GM21528 (cell line): ENCODE measurements around the gene MED12L.
"Not testable (repeated sequence)": the region's sequence is repeated elsewhere in the genome, so short reads cannot be mapped to it uniquely, and the experiment has no call there.

Source experiments
- ATAC-seq: cut with Tn5 transposase; IDR thresholded peaks from one replicate; pipeline ENCODE4 v1.9.1; 2021; ENCODE audit warnings: mild to moderate bottlenecking, moderate library complexity; ENCODE audit not compliant: unreplicated experiment, low FRiP score

The MED12L gene

DNA sequence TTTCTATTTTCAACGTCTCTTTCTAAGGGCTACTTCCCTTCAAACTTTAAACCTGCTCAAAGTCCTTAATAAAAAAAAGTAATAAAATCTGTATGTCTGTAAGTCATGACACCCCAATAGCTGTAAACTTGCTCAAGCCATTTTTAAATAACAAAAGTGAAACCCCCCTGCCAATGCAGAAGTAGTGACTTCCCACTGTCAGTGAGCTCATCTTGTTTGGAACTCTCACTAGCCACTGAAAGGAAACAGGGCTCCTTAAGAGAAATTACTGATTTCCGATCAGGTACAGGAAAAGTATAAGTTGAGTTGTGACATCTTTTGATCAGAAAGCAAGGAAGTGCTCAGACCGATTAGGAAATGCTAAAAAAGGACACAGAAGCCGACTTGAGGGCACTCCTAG, 145.2 kb downstream of the MED12L start:
- ATAC-seq: peak; percentile 55

DNA sequence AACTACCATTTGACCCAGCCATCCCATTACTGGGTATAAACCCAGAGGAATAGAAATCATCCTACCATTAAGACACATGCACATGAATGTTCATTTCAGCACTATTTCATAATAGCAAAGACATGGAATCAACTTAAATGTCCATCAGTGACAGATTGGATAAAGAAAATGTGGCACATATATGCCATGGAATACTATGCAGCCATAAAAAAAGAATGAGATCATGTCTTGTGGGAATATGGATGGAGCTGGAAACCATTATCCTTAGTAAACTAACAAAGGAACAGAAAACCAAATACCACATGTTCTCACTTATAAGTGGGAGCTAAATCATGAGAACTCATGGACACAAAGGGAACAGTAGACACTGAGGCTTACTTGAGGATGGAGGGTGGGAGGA, 146.9 kb downstream of the MED12L start:
- not testable (repeated sequence) for ATAC-seq

DNA sequence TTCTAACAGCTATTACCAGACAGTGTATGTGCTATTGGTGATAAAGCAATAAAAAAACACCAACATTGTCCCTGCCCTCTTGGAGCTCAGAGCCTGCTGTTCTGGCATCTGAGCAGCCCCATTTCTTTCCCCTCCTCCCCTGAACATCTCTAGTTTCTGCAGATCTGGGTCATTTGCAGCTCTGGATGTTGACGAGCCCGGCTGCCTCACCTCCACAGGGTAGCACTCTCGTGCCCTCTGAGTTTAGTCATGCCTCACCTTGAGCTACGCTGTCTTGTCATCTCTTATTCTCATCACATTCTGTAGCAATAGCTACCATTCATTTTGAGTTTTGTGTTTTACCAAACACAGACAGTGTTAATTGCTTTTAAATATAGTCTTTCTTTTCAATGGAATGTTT, 147.5 kb downstream of the MED12L start:
- ATAC-seq: no peak

DNA sequence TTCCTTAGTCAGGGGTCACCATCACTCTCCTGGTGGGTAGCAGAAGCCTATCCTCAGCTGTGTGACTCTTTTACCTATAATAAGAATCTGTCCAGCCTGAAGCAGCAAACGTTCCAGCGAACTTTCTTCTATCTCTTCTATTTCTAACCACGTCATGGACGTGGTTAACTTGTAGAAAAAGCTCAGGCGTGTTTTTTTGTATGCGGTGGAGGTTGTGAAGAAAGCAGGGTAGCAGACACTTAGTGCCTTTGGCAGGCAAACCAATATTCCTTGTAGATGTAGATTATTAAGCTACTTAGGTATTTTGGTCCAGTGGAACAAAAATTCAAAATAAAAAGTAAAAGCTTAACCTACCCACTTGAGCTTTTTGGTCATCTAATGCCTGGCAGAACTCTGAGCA, 149.4 kb downstream of the MED12L start:
- ATAC-seq: no peak

DNA sequence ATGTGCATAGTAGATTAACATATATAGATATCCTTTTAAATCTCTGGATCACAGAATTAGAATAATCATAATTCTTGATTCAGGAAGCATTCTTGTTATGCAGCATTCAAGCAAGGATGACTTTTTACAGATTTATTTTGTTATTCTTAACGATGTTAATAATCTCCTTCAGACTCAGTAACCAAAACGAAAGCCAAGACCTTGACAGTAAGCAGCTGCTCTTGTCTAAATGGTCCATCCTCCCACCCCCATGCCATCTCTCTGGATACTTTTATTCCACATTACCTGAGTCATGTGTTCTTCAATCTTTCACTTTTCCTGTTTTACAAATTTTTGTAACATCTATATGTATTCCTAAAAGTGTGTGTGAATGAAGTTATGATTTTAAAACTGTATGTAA, 150.9 kb downstream of the MED12L start:
- ATAC-seq: no peak

DNA sequence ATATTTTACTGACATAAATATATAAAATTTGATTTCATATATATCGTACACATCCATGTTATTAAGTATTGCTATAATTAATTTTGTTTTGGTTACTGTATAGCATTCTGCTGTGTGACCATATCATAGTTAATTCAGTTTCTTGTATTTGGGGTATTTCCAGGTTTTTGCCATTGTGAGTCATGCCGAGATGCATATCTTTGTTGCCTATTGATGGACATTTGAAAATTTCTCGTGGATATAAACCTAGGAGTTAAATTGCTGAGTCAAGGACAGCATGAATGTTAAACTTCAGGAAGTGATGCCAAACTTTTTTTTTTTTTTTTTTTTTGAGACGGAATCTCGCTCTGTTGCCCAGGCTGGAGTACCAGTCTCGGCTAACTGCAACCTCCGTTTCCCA, 151.3 kb downstream of the MED12L start:
- ATAC-seq: no peak

DNA sequence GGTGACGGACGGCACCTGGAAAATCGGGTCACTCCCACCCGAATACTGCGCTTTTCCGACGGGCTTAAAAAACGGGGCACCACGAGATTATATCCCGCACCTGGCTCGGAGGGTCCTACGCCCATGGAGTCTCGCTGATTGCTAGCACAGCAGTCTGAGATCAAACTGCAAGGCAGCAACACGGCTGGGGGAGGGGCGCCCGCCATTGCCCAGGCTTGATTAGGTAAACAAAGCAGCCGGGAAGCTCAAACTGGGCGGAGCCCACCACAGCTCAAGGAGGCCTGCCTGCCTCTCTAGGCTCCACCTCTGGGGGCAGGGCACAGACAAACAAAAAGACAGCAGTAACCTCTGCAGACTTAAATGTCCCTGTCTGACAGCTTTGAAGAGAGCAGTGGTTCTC, 156.5 kb downstream of the MED12L start:
- not testable (repeated sequence) for ATAC-seq

DNA sequence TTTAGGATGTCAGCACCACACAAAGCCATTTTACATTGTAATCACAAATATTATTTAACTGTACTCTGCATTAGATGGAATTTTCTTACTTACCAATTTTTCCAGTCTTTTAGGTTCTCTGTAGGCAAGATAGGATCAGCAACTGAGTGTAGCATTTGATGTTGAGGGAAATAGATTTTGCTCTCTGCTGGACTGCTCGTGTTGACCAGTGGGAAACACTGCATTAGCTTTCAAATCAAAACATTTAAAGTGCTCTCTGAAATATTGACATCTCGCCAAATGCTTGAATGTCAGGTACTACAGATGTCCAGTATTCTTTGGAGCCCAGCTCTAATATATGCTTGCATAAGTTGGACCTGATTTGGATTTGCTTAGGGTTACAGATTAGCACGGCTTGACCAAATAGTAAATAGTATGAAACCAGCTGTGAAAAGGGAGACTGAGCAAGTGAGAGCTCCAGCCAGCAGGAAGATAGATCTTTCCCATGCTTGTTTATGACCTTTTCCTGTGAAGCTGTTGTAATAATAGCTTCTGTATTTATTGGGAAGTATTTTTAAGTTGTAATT, 163.4 kb downstream of the MED12L start:
- ATAC-seq: no peak

DNA sequence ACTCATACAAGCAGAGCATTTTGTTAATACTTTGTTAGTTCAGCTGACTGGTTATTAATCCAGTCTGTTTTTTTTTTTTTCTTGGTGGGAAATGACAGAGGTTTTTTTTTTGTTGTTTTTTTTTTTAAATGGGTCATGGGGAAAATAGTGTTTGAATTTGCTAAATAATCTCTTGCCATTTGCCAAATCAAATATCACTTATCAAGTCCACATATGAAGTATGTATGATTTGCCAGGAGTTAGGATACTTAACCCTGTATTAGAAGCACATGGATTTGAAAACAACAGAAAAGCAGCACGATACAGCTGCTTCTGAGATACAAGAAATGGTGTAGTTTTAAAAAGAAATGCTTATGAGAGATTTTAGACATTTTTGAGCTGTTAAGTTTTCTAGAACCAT, 171.3 kb downstream of the MED12L start:
- no peak for ATAC-seq

DNA sequence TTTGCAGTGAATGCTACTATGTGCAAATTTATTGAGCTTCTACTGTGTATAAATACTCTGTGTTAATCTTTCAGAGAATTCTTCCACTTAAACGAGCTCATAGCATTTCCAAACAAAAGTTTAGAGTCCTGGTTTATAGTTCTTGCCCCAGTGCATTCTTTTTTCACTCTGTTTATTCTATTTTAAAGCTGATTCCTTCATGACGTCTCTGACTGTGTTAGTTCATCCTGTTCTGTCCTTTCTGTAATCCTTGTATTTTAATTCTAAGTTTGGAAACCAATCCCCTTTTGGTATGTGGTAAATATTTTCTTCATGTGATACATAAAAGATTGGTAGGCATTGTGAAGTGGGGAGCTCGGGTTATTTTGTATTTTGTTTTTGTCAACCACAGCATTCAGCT, 174.2 kb downstream of the MED12L start:
- no peak for ATAC-seq

DNA sequence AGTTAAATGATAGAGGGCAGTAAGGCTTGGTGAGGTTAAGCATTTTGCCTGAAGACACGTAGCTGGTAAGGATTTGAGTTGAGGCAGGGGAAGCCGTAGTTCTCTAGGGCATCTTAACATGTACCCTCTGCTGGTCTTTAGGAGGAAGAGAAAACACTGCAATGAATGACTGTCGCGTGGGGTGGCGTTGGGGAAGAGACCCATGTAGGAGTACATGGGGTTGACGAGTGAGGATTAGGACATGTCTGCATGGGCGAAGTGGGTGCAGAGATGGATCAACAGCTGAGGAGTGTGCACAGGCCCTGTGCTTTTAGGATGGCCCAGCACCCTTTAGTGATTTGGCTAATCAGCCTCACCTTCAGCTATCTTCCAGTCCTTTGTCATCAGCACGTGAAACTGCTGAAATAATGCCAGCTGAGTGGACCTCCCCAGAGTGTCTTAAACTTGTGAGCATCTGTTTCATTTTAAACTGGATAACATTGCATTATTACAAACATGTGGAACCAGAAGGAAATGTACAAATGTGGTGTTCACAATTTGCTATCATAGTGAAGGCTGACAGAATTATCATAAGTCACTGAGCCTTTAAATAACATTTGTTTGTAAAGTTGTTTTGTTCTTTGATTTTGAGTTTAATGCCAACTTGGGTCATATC, 177.5 kb downstream of the MED12L start:
- ATAC-seq: no peak

DNA sequence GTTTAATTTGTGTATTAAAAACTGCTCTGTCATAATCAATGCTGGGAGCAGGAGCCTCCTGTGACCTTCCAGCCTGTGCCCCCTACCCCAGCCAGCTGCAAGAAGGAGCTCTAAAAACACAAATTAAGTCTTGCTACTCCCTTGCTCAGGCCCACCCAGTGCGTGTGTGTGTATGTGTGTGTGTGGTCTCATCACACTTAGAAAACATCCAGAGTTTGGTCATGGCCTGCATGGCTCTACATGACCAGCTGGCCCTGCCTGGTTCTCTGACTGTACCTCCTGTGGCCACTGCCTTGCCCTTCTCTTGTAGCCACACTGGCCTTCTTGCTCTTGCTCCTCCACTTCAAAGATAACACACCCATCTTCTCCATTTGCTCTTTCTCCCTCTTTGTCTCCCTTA, 179.1 kb downstream of the MED12L start:
- ATAC-seq: no peak

DNA sequence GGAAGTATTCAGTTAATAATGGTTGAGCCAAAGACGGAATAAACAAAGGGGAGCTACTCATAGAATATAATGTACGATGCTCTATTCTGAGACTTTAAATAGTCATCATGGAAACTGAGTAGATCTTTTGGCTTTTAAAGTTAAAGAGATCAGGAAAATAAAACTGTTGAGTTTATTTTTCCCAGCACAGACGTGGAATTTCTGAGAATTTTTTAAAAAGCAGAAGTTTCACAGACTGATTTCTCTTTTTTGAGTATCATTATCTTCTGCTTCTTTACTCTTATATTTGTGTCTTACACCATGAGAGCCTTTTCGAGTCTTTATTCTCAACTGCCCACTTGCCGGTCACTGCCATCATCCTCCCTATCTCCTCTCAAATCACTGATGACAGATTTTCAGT, 179.7 kb downstream of the MED12L start:
- ATAC-seq: no peak

DNA sequence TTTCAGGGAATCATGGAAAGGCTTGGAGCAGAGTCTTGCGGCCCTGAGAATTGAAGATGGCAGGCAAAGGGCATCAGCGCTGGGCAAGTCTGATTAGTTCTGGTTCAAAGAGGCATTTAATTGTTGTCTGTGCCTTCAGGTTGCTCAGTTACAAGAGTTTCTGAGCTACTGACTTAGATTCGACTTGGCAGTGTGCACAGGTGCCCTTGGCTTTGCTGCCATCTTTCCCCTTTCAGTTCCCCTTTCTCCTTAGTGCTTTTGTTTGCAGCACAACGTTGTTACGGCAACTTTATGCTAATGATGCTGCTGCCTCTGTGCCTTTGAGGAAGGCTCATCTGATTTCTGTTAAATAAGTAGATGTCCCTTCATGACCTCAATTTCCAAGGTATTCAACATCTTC, 180.4 kb downstream of the MED12L start:
- ATAC-seq: peak; percentile 91

DNA sequence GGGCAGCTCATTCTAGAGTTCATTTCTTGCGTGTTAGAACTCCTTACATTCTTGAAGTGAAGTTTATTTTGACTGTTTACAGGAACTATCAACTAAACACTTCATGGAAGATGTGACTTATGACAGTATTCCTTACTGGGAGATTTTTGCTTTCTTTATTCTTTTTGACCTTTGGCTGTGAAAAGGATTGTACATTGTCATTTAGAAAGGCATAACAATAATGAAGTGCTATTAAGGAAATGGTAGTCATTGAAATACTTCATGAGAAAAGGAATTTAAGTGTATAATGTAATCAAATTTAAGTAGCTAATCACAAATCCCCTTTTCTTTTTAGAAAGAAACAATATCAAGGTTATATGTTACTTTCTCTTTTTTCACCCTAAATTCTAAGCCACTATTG, 181.6 kb downstream of the MED12L start:
- ATAC-seq: no peak

DNA sequence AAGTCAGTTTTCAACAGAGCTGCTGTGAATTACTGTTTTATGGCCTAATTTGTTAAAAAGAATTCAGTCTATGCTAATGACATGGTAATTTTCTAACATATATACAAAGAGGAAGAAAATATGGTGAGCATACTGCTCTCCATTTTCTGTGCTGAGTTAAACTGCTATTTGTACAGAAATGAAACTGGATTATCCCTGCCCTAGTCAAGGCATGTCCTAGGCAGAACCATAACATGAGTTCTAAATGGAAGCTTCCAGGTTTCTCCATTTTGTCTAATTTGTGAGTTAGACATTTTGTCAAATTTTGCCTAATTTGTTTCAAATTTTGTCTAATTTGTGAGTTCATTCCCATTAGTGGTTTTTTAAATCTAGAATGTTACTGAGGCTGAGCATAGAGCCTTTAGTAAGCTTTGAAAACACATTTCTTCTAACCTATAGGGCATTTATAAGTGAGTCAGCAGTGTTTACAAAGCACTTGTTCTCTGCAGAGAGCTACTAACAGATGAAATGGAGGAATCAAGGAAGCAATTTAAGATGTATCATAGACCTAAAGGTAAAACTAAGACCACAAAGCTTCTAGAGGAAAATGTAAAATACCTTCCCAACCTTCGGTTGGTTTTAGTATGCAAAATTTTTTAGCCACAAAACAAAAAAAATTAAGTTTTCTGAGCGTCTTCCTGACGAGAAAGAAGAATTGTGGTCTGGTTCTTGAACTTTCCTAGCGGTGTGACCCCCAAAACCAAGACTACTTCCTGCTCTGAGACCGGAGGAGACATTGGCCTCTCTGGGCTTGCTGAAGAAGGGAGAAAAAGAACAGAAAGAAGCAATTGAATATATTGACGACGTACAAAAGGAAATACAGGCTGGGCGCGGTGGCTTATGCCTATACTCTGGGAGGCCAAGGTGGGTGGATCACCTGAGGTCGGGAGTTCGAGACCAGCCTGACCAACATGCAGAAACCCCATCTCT, 183.1 kb downstream of the MED12L start:
- ATAC-seq: peak; percentile 73

DNA sequence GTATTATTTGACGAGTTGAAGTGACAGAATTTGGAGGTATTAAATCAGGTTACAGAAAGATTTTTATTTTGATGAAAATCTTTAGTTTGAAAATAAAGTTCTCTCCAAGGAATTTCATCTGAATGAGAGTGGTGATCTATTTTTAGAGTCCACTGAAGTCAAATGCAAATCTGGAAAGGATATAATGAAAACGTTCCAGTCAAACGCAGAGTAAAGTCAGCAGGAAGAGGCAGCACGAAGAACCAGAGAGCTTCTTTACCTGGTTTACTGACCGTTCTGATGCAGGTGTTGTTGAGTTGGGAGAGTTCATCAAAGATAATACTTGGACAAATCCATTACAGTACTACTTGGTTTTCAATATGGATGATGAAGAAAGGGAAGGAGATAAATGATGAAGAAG, 184.2 kb downstream of the MED12L start:
- ATAC-seq: no peak

DNA sequence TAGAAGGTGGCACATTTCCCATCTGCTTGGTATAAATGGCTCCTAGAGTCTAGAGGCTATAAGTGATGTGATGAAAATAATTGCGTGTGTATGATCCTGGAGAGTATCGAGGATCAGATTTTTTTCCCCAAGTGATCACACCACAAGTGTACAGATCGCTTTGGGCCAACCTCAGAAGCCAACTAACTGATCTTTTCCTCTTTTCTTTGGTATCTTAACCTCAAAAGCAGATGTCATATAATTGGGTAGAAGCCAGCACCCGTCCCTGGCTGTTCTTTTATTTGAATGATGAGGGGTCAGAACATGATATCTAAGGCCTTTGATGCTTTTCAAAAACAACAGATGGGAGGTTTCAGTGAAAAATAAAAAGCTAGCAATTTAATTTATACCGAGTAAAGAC, 189.6 kb downstream of the MED12L start:
- ATAC-seq: no peak

DNA sequence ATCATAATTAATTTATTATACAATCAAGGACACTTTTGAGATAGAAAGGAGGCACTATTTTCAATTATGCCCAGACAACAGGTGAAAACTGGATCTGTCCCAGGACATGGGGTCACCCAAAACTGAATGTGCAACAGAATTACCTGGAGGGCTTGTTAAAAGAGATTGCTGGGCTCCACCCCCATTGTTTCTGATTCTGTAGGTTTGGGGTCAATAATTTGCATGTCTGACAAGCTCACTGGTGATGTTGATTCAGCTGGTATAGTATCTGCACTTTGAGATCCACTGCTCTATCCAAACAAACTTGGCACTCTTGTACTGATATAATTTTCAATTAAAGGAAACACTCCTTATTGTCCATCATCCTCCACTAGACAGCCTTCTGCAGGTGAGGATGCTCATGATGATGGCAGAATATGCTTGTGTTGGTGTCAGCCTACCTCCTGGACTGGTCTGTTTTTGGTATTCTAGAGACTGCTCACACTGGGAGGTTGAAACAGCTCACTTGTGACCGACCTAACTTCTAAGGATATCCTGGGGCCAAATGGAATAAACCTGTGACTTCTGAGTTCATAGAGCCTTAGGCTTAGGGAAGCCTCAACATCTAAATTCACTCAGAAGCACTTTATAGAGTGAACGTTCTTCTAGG, 190.7 kb downstream of the MED12L start:
- peak; percentile 7 for ATAC-seq

DNA sequence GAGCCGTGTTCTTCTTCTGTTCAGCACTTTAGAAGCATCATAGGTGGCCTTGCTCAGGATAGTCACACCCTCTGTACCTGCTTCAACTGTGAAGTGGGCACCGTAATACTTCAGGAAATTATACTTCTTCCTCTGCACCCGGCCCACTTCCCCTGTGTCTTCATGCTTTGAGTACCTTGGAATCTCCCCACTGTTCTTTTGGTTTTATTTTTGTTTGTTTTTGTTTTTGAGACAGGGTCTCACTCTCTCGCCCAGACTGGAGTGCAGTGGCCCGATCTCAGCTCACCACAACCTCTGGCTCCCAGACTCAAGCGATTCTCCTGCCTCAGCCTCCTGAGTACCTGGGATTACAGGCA, 191.2 kb downstream of the MED12L start:
- ATAC-seq: peak; percentile 55

DNA sequence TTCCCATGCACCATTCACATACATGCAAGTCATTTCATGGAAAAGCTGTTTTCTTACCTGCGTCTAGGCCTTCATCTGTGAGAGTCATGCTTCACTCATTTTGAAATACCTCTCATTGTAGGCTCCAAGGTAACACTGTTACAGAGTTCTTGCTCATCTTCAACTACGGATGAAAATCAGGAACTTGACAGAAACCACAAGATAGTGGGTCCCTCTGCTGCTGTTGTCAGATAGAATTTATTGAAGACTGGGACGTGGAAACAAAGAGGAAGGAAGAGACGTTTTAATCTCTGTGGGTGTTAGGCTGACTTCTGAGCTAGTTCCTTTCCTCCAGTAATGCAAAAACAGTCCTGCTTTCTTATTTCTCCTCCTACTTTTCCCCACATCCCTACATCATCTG, 192.8 kb downstream of the MED12L start, which contains the start of gene P2RY14:
Gene P2RY14 (minus strand): TSS at position 313 of the 400 bp plus-strand sequence. CDS start 64,226 bp downstream, outside the sequence.
- no peak for ATAC-seq
